COLO829 (cell line): ENCODE results near the gene MAP3K2.

Experiments used
- DNase-seq: peaks from one replicate; pipeline ENCODE4 v3.0.0; 2012; ENCODE audit warnings: low spot score

Gene MAP3K2

GRCh38 chr2:127293386-127293747 lies 94.4 kb downstream of the MAP3K2 start:
- no peak for DNase-seq

- no peak for DNase-seq
Observed at GRCh38 chr2:127288274-127288673, 99.5 kb downstream of the MAP3K2 start.

GRCh38 chr2:127283275-127283674 lies 104.5 kb downstream of the MAP3K2 start:
- DNase-seq = no peak

- DNase-seq = no peak
Observed at GRCh38 chr2:127280693-127281092, 107.1 kb downstream of the MAP3K2 start.

GRCh38 chr2:127279781-127280180 lies 108.0 kb downstream of the MAP3K2 start:
- no peak for DNase-seq

- no peak for DNase-seq
Observed at GRCh38 chr2:127278959-127279358, 108.8 kb downstream of the MAP3K2 start.

- DNase-seq = no peak
Observed at GRCh38 chr2:127277028-127277427, 110.7 kb downstream of the MAP3K2 start.

- no peak for DNase-seq
Observed at GRCh38 chr2:127275789-127276188, 112.0 kb downstream of the MAP3K2 start.

GRCh38 chr2:127275356-127275755 lies 112.4 kb downstream of the MAP3K2 start:
- no peak for DNase-seq

- DNase-seq = no peak
Observed at GRCh38 chr2:127270663-127271062, 117.1 kb downstream of the MAP3K2 start.

- no peak for DNase-seq
Observed at GRCh38 chr2:127261804-127262406, 125.9 kb downstream of the MAP3K2 start.

- DNase-seq = no peak
Observed at GRCh38 chr2:127259355-127259754, 128.4 kb downstream of the MAP3K2 start.

GRCh38 chr2:127256866-127257265 lies 130.9 kb downstream of the MAP3K2 start:
- no peak for DNase-seq

GRCh38 chr2:127256381-127256780 lies 131.4 kb downstream of the MAP3K2 start:
- no peak for DNase-seq

GRCh38 chr2:127255721-127256120 lies 132.1 kb downstream of the MAP3K2 start:
- no peak for DNase-seq

- DNase-seq = peak; percentile 88
Observed at GRCh38 chr2:127255146-127255545, 132.6 kb downstream of the MAP3K2 start.

- no peak for DNase-seq
Observed at GRCh38 chr2:127254386-127254981, 133.3 kb downstream of the MAP3K2 start.
